HG02759 (cell line): ENCODE data around the gene CZIB.
"Not testable (repeated sequence)": the region's sequence is repeated elsewhere in the genome, so short reads cannot be mapped to it uniquely, and the experiment has no call there.

ENCODE experiments used
- ATAC-seq: cut with Tn5 transposase; IDR thresholded peaks from one replicate; pipeline ENCODE4 v1.9.1; 2021; ENCODE audit warnings: mild to moderate bottlenecking, moderate library complexity; ENCODE audit not compliant: unreplicated experiment

CZIB gene

DNA sequence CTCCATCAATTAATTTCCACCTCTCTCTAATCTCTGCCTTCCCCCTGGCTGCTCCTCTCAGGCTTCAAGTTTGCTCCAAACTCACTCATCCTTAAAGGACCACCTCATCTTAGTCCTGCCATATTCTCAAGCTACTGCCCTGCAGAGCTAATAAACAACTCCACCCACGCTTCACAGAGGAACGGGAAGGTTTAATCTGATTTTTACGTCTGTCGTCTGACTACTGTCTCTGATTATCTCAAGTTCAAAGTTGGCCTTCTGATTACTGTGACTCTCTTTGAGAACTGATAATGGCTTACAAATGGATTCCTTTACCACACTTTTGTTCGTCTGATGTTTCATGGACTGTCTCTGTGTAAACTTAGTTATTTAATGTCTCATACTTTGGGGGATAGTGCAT, 31.4 kb downstream of the CZIB start:
- no peak for ATAC-seq

GRCh38 chr1:53188099-53188498, 32.3 kb downstream of the CZIB start:
- ATAC-seq = no peak

DNA sequence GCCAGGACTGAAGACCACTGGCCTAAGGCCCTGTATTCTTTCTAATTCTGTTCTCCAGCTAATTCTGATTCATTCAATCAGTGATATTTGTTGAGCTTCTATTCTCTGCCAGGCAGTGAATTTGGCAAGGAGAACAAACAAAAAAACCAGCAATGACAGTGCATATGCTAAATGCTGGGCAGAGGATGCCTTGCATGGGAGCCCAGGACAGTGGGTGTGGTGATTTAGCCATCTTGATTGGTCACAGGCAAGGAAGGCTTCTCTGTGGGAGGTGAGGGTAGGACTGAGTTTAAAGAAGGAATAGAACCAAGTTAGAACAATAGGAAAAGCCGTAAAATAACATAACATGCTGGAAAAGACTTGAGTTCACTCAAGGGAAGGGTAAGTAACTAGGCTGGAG, 33.0 kb downstream of the CZIB start:
- ATAC-seq = no peak

DNA sequence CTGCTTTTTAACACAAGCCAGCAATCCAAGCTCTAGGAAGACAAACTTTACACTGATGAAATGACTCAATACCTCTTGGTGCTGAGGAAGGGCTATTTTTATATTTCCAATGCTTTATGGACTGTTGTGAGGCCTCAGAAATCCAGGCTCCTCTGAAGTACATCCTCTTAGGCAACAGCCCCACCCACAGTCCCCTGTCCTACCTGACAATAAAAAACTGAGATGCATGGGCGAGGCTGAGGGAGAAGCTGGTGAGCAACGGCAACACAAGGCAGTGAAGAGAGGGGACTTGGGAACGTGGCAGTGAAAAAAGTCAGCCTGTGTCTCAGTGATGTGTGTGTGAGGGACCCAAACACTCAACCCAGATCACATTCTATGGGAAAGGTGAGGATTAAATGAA, 33.9 kb downstream of the CZIB start:
- ATAC-seq = no peak

- not testable (repeated sequence) for ATAC-seq
Measured at GRCh38 chr1:53185955-53186297, 34.5 kb downstream of the CZIB start.

DNA sequence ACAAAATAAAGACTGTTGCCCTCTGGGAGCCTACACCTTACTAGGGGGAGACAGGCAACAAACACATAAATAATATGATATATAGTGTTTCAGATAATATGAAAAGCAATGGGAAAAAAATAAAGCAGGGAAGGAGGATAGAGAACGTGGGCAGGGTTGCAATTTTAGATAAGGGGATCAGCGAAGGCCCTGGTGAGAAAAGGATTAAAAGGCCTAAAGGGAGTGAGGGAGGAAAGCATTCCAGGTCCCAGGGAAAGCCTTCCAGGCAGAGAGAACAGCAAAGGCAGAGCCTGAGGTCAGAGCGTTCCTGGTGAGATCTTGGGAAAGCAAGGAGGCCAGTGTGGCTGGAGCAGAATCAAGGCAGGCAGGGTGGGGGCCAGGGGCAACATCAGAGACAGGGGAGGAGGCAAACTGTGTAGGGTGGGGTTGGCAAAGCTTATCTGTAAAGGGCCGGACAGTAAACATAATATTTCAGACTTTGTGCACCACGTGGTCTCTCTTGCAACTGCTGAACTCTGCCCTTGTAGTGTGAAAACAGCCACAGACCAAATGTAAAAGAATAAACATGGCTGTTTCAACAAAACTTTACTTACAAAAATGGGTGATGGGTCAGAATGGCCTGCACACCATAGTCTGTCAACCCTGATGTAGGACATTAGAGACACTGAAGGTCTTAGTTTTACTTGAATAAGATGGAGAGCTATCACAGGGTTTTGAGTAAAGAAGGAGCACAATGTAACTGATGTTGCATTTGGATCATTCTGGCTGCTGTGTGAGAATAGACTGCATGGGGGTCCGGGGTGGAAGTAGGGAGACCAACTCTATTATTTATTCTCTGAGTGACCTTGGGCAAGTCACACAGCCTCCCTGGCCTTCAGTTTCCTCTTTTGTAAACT, 37.1 kb downstream of the CZIB start:
- ATAC-seq = no peak

DNA sequence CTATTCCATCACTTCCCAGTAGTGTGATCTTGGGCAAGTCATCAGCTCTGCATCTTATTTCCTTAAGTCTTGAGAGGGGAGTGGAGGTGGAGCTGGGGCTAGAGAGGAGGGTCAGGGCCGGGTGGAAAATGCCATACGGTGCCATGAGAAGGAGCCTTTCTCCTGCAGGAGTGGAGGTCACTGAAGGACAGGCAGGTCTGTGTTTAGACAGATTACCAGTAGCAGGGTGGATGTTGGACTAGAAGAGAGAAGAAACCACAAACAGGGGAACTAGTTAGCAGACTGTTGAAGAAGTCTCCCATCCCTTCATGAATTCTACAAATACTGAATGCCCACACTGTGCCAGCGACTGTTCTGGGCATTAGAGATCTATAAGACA, 37.7 kb downstream of the CZIB start:
- ATAC-seq = no peak

- ATAC-seq = no peak
Measured at GRCh38 chr1:53182111-53182593, 38.3 kb downstream of the CZIB start.

DNA sequence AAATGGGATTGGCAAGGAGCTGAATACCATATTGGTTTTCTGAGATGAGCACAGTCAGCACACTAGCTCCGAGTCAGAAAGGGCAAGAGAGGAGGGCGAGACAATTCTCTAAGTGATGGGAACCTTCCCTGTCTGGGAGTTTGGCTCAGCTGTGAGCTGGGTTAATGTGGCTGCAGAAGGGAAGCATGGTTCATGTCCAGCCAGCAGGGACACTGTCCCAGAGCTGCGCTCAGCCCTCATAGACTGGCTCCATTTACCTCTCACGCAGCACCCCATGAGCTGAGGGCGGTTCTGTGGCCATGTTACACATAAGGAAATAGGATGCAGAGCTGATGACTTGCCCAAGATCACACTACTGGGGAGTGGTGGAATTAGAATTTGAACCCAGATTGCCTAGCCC, 39.5 kb downstream of the CZIB start:
- ATAC-seq = no peak

- ATAC-seq = no peak
Measured at GRCh38 chr1:53180226-53180625, 40.2 kb downstream of the CZIB start.

DNA sequence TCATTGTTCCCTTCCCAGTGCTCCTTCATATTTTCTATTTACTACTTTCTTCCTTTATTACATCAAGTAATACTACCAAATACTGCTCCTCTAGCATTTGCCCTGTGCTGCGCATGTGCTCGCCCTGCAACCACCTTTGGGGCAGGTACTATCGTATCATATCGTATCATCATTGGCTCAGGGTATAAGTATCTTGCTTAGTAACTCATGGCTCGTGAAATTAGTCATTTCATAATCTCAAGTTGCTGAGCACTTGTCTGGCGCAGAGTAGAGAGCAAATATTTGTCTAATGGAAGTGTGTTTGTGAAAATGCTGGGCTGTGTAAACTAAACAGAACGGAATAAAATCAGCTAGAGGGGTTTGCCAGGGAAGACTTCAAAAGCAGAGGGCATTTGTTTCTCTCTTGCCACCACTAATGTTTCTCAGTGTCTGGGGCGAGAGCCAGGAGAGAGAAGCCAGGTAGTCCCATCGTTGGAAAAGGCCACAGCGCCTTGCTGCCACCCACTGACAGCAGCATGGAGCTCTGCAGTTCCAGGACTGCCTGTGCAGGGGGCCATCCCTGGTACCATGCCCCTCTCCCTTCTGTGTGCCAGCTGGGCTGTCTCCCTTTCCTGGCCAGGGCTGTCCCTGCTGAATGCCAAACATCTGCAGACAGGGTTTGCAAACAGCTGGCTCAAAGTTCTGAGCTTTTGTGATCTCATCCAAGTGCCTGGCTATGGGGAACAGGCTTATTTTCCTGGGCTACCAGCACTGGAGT, 43.8 kb downstream of the CZIB start:
- no peak for ATAC-seq

- no peak for ATAC-seq
Measured at GRCh38 chr1:53174971-53175913, 45.2 kb downstream of the CZIB start.

GRCh38 chr1:53172426-53173128, 47.9 kb downstream of the CZIB start:
- ATAC-seq = no peak

DNA sequence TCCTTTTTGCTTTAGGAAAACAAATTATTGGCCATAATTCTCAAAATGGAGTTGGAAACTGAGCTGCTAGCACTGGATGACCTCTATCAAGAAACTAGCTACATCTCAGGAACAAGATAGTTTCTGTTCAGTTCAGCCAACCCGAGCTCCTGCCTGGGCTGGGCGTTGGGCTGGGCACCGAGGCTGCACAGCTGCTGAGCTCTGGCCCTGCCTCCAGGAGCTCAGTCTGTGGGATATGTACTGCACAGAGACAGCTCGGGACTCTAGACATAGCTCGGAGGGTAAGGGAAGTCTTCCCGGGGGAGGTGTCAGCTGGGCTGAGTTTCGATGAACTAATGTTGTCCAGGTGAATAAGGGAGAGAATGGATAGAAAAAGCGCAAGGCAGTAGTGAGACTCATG, 53.5 kb downstream of the CZIB start:
- no peak for ATAC-seq

DNA sequence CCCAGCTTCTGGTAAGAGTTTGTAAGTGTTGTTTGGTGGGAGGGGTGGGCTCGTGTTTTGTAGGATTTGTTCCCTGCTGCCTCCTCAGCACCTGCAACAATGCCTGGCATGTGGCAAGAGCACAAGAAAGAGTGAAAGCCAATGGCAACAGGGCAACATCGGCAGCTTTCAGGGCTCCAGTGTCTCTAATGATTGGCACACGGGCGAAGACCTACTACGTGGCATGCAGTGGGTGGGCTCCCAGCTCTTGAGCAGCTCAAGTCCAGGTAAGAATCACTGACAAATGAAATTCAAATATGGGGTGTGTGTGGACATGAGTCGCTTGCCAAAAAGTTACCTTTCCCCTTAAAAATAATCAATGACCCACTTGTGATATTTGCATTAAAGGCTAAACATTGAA, 54.1 kb downstream of the CZIB start:
- ATAC-seq = no peak

GRCh38 chr1:53165408-53165961, 54.9 kb downstream of the CZIB start:
- no peak for ATAC-seq
